HG03457 (cell line): ENCODE data around the gene LRRC4B.
"Not testable (repeated sequence)": the region's sequence is repeated elsewhere in the genome, so short reads cannot be mapped to it uniquely, and the experiment has no call there.

Source experiments
- ATAC-seq: cut with Tn5 transposase; IDR thresholded peaks from one replicate; pipeline ENCODE4 v1.9.1; 2021; ENCODE audit warnings: moderate number of reproducible peaks; ENCODE audit not compliant: unreplicated experiment

The LRRC4B gene

GRCh38 chr19:50531171-50531612 is 37.0 kb downstream of the LRRC4B start:
- no peak for ATAC-seq

DNA sequence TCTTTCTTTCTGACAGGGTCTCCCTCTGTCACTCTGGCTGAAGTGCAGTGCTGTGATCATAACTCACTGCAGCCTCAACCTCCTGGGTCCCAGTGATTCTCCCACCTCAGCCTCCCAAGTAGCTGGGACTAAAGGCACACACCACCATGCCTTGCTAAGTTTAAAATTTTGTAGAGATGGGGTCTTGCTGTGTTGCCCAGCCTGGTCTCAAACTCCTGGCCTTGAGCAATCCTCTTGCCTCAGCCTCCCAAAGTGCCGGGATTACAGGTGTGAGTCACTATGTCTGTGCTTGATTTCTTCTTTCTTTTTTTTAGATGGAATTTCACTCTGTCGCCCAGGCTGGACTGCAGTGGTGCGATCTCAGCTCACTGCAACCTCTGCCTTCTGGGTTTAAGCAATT is 40.2 kb downstream of the LRRC4B start:
- ATAC-seq = not testable (repeated sequence)

DNA sequence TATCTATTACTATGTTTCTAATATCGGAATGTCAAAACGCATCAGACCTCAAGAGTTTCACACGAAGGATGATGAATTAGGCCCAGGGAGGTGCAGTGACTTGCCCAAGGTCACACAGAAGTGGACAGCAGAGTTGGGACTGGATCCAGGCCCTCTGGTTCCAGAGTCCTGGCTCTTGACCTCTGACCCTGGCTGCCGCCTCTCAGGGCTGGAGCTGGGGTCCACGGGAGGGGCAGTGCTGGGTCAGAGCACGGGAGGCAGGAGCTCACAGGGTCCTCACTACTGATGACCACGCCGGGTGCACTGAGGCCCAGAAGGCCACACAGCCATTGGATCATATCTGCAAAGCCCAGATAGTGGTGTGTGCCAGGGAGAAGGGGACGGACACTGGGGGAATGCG is 45.4 kb downstream of the LRRC4B start:
- ATAC-seq = no peak

GRCh38 chr19:50520822-50521465 is 47.3 kb downstream of the LRRC4B start:
- no peak for ATAC-seq

DNA sequence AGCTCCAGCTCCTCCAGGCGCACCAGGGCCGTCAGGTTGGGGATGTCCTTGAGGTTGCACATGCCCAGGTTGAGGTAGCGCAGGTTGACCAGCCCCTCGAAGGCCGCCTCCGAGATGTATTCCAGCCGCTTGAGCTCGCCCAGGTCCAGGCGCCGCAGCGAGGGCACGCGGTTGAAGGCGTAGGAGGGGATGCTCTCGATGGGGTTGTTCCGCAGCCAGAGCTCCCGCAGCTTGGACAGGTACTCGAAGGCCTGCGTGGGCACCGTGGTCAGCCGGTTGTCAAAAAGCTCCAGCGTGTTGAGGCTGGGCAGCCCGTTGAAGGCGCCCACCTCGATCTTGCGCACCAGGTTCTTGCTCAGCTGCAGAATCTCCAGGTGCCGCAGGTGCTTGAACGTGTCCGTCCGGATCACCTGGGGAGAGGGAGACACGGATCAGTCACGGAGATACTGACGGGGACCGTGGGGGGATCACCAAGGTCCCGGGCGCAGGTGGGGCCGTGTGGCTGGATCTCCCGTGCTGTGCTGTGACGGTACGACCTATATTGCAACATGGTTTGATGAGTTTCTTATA is 49.1 kb downstream of the LRRC4B start:
- ATAC-seq = no peak

GRCh38 chr19:50518091-50519005 is 49.9 kb downstream of the LRRC4B start:
- ATAC-seq = no peak

GRCh38 chr19:50517704-50518075 is 50.5 kb downstream of the LRRC4B start:
- no peak for ATAC-seq

DNA sequence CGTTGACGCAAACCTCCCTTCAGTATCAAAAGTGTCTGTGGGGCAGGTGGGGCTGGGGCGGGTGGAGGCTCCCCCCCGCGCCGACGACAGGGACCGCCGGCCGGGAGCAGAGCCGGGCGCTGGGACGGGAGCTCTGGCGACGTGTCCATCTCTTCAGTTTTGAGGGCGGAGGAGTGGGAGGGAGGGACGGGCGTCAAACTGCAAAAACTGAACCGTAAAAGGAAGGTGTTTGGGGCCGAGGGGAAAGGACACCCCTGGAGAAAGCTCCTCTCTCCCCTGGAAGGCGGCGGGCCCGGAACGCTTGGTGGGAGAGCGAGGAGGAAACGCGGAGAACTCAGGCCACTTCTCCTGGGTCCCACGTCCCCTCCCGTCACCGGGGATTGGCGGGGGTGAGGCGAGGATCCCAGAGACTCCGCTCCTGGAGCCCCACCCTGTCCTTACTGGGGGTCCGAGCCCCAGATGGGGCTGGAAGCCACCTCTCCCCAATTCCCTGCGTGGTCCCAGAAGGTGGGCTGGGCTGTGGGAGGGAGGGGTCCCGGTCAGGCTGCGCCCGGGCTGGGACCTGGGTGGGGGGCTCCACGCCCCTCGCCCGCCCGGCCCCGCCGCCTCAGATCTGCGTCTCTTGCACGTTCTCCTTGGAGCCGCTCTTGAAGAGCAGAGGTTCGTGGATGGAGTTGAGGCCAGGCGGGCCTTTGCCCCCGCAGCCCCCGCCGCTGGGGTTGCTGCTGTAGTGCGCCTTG is 51.1 kb downstream of the LRRC4B start:
- no peak for ATAC-seq

GRCh38 chr19:50516456-50516855 is 51.8 kb downstream of the LRRC4B start:
- ATAC-seq = no peak

DNA sequence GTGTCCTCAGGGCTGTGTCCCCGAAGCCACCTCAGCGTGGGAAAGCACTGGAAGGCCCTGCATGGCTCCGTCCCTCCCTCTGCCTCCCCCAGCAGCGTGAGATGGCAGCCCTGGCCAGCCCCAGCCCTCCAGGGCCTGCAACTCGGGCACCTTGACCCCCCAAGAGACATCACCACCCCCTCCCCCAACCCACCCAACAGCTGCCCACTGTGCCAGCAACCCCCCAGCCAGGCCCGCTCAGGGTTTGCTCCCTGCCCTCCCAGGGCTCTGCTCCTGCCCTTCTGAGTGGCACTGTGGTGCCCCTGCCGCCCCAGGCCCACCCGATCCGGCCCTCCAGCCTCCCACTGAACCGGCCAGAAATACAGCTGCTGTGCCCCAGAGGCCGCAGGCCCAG is 53.1 kb downstream of the LRRC4B start:
- ATAC-seq = no peak

- no peak for ATAC-seq
Measured at GRCh38 chr19:50514346-50515167, 53.7 kb downstream of the LRRC4B start.

DNA sequence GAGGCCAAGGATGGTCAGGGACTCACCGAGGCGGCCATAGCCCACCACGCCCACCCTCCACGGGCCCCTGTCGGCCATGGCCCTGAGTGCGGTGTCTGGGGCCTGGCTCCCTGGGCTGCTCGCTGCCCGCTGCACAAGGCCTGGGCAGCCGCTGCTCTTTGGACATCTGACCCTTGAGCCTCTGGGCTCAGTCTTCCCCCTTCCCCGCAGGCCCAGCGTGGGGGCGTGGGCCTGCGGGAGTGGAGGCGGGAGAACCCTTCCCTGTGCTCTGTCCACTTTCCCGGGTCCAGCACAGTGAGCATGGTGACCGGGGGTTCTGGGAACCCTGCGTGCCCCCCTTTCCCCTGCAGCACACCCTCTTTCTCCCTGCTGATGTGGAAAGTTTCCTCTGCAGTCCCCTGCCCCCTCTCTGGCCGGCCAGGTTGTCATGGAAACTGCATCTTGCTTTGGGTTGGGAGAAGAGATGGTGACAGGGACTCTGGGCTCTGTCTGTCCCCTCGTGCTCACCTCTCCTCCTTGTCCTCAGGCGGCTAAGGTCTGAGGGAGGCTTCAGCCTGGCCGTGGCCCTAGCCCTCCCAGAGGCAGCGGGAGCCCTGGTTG is 54.4 kb downstream of the LRRC4B start, which contains the start of gene ASPDH:
TSS of gene ASPDH (minus strand) at position 168 of the 600 bp plus-strand sequence. CDS start at position 78, 90 bp downstream.
- no peak for ATAC-seq

DNA sequence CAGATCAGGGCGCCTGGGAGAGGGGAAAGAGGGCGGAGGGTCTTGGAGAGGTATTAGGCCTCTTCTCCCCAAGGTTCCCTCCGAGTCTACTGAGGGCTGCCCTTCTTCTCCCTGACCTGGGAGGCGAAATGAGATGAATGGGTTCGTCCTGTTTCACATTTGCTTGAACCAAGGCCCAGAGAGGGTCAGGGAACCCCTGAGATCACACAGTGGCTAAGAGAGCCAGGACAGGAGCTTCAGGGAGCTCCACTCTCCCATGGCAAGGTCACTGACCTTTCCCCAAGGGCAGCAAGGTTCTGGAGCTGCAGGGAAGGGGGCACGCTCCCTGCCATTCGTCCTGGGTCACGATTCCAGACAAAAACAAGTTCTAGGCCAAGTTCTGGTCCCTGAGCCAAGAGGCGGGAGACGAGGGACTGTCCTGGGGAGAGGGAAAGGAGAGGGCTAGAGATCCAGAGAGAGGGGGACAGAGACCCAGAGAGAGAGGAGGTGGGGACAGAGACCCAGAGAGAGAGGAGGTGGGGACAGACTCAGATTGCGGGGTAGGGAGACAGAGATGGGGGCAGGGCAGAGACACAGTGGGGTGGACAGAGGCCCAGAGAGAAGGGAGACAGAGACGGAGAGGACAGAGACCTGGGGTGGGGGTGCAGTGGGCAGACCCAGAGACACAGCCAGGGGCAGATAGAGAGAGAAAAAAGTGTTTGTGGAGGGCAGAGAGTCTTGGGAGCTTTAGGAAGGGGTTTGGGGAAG is 55.1 kb downstream of the LRRC4B start:
- no peak for ATAC-seq

- no peak for ATAC-seq
Measured at GRCh38 chr19:50512112-50512998, 55.9 kb downstream of the LRRC4B start.

DNA sequence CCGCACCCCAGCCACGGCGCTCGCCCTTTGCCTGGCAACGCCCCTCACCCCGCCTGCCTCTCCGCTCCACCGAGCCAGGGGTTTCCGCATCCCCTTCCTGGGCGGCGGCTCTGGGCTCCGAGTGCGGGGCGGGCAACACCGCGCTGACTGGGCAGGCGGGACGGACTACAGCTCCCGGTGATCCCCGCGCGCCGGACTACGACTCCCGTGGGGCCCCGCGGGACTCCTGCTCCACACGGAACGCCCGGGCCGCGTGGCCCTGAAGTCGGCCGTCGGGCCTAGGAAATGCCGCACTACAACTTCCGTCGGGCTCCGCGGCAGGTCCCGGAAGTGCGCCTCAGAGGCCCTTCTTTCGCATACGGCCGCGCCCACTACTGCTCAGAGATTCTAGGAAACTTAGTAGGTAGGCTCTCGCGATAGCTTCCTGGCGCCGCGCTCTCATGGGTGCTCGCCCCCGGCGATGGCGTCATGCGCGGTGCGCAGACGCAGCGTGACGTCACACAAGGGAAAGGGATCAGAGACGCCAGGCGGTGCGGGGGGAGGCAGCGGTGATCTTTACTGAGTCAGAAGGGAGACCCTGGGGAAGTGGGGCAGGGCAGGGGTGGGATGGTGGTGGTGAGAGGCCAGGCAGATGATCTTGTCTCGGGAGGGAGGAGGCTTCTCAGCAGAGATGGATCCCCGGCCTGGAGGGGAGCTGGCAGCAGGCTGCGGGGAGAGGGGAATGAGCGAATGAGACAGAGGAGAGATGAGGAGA is 57.0 kb downstream of the LRRC4B start, which contains the start of gene JOSD2:
TSS of gene JOSD2 (minus strand) at position 123 of the 754 bp plus-strand sequence. CDS start 760 bp downstream, outside the sequence.
- peak; percentile 69 for ATAC-seq

DNA sequence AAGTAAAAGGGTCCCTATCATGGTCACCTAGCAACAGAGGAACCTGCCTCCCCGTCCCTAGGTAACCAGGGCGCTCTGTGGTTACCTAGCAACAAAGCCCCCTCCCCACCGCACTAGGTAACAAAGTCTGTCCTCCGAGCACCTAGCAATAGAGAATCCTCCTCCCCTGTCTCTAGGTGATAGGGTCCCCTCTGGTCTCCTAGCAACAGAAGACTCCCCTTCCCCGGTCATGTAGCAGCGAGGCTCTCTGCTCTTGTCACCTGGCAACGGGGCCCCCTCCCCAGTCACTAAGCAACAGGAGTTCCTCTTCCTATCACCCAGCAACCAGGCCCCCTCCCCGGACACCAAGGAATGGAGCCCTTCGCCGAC is 57.6 kb downstream of the LRRC4B start:
- no peak for ATAC-seq

GRCh38 chr19:50510121-50510670 is 58.0 kb downstream of the LRRC4B start:
- no peak for ATAC-seq
